ENCODE measurements around the gene STMN3.

Gene STMN3

DNA sequence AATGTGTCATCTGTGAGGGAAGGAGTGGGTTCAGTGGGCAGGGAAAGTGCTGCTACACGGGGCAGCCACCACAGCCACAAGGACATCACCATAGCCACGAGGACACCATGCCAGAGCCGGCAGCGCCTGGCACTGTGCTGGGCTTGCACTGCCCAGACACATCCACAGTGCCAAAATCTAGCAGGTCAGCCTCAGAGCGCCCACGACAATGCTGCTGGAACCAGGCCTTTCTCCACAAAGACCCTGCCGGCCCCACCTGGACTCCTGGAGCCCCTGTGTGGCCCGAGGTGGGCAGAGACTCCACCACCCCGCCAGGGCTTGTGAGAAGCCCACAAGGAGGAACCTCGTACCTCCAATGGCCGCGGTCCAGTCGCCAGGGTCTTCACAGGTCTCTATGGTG is 60.6 kb downstream of the STMN3 start:
- H3K4me3 ChIP-seq (ENCODE audit: insufficient read depth, low read depth, low read length) = no peak overlapping the region
- WGBS, 2 experiments = 96% methylated on average over 13 of the region's 13 CpGs
- no peaks in the 10 kb centered on the region for H3K9me3 ChIP-seq (ENCODE audit: control insufficient read depth, low read length)
- H3K27me3 ChIP-seq (ENCODE audit: control insufficient read depth, insufficient read depth, low read length, poor library complexity, severe bottlenecking) = no peaks in the 10 kb centered on the region
- H3K36me3 ChIP-seq (ENCODE audit: control insufficient read depth, insufficient read depth, low read length) = peaks cover 4% of the 10 kb centered on the region
- no peak overlapping the region for H3K27ac ChIP-seq (ENCODE audit: insufficient read depth, low read depth, low read length, poor library complexity, severe bottlenecking)
- H3K4me1 ChIP-seq (ENCODE audit: control insufficient read depth, insufficient read depth, low read length) = no peaks in the 10 kb centered on the region

GRCh38 chr20:63591786-63592355 is 61.4 kb downstream of the STMN3 start:
- 96 to 97% methylated on average over 28 of the region's 28 CpGs for WGBS, 2 experiments
- Histone ChIP-seq H3K4me3 (ENCODE audit: insufficient read depth, low read depth, low read length) (no peak overlapping the region), H3K27ac (ENCODE audit: insufficient read depth, low read depth, low read length, poor library complexity, severe bottlenecking) (no peak overlapping the region), H3K4me1 (ENCODE audit: control insufficient read depth, insufficient read depth, low read length) (no peaks in the 10 kb centered on the region), H3K36me3 (ENCODE audit: control insufficient read depth, insufficient read depth, low read length) (peaks cover 4% of the 10 kb centered on the region), H3K9me3 (ENCODE audit: control insufficient read depth, low read length) (no peaks in the 10 kb centered on the region), H3K27me3 (ENCODE audit: control insufficient read depth, insufficient read depth, low read length, poor library complexity, severe bottlenecking) (no peaks in the 10 kb centered on the region)

- Histone ChIP-seq H3K27ac (ENCODE audit: insufficient read depth, low read depth, low read length, poor library complexity, severe bottlenecking) (no peak overlapping the region), H3K27me3 (ENCODE audit: control insufficient read depth, insufficient read depth, low read length, poor library complexity, severe bottlenecking) (no peaks in the 10 kb centered on the region), H3K4me1 (ENCODE audit: control insufficient read depth, insufficient read depth, low read length) (no peaks in the 10 kb centered on the region), H3K36me3 (ENCODE audit: control insufficient read depth, insufficient read depth, low read length) (peaks cover 4% of the 10 kb centered on the region), H3K9me3 (ENCODE audit: control insufficient read depth, low read length) (no peaks in the 10 kb centered on the region), H3K4me3 (ENCODE audit: insufficient read depth, low read depth, low read length) (no peak overlapping the region)
- 94 to 96% methylated on average over 4 of the region's 4 CpGs for WGBS, 2 experiments
Measured at GRCh38 chr20:63591147-63591533, 62.1 kb downstream of the STMN3 start.

- Histone ChIP-seq H3K4me1 (ENCODE audit: control insufficient read depth, insufficient read depth, low read length) (no peaks in the 10 kb centered on the region), H3K27me3 (ENCODE audit: control insufficient read depth, insufficient read depth, low read length, poor library complexity, severe bottlenecking) (no peaks in the 10 kb centered on the region), H3K36me3 (ENCODE audit: control insufficient read depth, insufficient read depth, low read length) (peaks cover 4% of the 10 kb centered on the region), H3K9me3 (ENCODE audit: control insufficient read depth, low read length) (no peaks in the 10 kb centered on the region), H3K27ac (ENCODE audit: insufficient read depth, low read depth, low read length, poor library complexity, severe bottlenecking) (no peak overlapping the region), H3K4me3 (ENCODE audit: insufficient read depth, low read depth, low read length) (no peak overlapping the region)
- whole genome bisulfite sequencing, 2 experiments = 93 to 94% methylated on average over 52 of the region's 52 CpGs
Measured at GRCh38 chr20:63590218-63591146, 62.7 kb downstream of the STMN3 start.
